Mesenchymal stem cell (in vitro differentiated cells and primary cell): ENCODE measurements around the gene ESPN.
A peak's percentile ranks its signal among the peaks of the same experiment; 100 is the strongest.
"Not testable (repeated sequence)": the region's sequence is repeated elsewhere in the genome, so short reads cannot be mapped to it uniquely, and the experiment has no call there.

Experiments
- DNase-seq: peaks from one replicate; pipeline ENCODE4 v3.0.0-alpha.2; 2013
- H2AFZ ChIP-seq: one replicate; pipeline ENCODE4 v1.6.1; 2013; ENCODE audit warnings: low read depth, mild to moderate bottlenecking, control low read depth, inconsistent platforms, low read length, moderate library complexity
- H2AK5ac ChIP-seq: 2 replicates; pipeline ENCODE4 v1.6.1; 2013; ENCODE audit warnings: low read length, moderate library complexity, mild to moderate bottlenecking, inconsistent platforms; ENCODE audit not compliant: severe bottlenecking
- H2BK120ac ChIP-seq: one replicate; pipeline ENCODE4 v1.6.1; 2013; ENCODE audit warnings: low read depth, mild to moderate bottlenecking, inconsistent platforms, low read length, moderate library complexity
- H2BK12ac ChIP-seq, 2 experiments: one replicate each; pipeline ENCODE4 v1.6.1; 2013; ENCODE audit warnings: inconsistent platforms in 2 of 2, low read length in 2 of 2, mild to moderate bottlenecking in 2 of 2, moderate library complexity in 2 of 2, control low read depth in 1 of 2
- H2BK15ac ChIP-seq: one replicate; pipeline ENCODE4 v1.6.1; 2013; ENCODE audit warnings: mild to moderate bottlenecking, low read depth, inconsistent platforms; ENCODE audit not compliant: poor library complexity, severe bottlenecking
- H2BK5ac ChIP-seq: 2 replicates; pipeline ENCODE4 v1.6.1; 2013; ENCODE audit warnings: low read depth, mild to moderate bottlenecking, low read length, control low read depth, inconsistent platforms; ENCODE audit not compliant: poor library complexity, severe bottlenecking
- H3K14ac ChIP-seq, 2 experiments: one replicate each; pipeline ENCODE4 v1.6.1; 2013; ENCODE audit warnings: inconsistent platforms in 2 of 2, low read length in 2 of 2, control low read depth in 1 of 2, mild to moderate bottlenecking in 1 of 2, moderate library complexity in 1 of 2
- H3K18ac ChIP-seq, 2 experiments: one replicate each; pipeline ENCODE4 v1.6.1; 2013; ENCODE audit warnings: inconsistent platforms in 2 of 2, low read length in 2 of 2, control low read depth in 1 of 2, low read depth in 1 of 2, mild to moderate bottlenecking in 1 of 2
- H3K23ac ChIP-seq, 2 experiments: one replicate each; pipeline ENCODE4 v1.6.1; 2013; ENCODE audit warnings: inconsistent platforms in 2 of 2, low read length in 2 of 2, mild to moderate bottlenecking in 2 of 2, moderate library complexity in 2 of 2, control low read depth in 1 of 2
- H3K27ac ChIP-seq: 2 replicates; pipeline ENCODE4 v1.5.1; 2013; ENCODE audit warnings: mild to moderate bottlenecking, moderate library complexity, low read length, control low read depth, inconsistent platforms; ENCODE audit not compliant: poor library complexity, severe bottlenecking
- H3K27me3 ChIP-seq, 2 experiments: 2 replicates each; pipeline versions ENCODE4 v1.6.1 to v1.7.0; 2013; ENCODE audit warnings: low read length in 2 of 2, mild to moderate bottlenecking in 2 of 2, moderate library complexity in 2 of 2, control low read depth in 1 of 2, inconsistent platforms in 1 of 2; ENCODE audit not compliant: control insufficient read depth in 1 of 2, insufficient read depth in 1 of 2
- H3K36me3 ChIP-seq, 2 experiments: 2 replicates each; pipeline versions ENCODE4 v1.6.1 to v1.7.0; 2013; ENCODE audit warnings: low read length in 2 of 2, control low read depth in 1 of 2, inconsistent platforms in 1 of 2, low read depth in 1 of 2, mild to moderate bottlenecking in 1 of 2; ENCODE audit not compliant: insufficient read depth in 2 of 2, control insufficient read depth in 1 of 2
- H3K4ac ChIP-seq, 2 experiments: one replicate each; pipeline ENCODE4 v1.6.1; 2013; ENCODE audit warnings: inconsistent platforms in 2 of 2, low read length in 2 of 2, mild to moderate bottlenecking in 2 of 2, moderate library complexity in 2 of 2, control low read depth in 1 of 2, low read depth in 1 of 2
- H3K4me1 ChIP-seq: 2 replicates; pipeline ENCODE4 v1.6.1; 2013; ENCODE audit warnings: low read depth, low read length, control low read depth; ENCODE audit not compliant: control insufficient read depth, insufficient read depth
- H3K4me2 ChIP-seq: 2 replicates; pipeline ENCODE4 v1.6.1; 2013; ENCODE audit warnings: low read length, mild to moderate bottlenecking, inconsistent platforms; ENCODE audit not compliant: poor library complexity, severe bottlenecking
- H3K4me3 ChIP-seq, 2 experiments: 2 replicates each; pipeline versions ENCODE4 v1.5.1 to v1.7.0; 2013; ENCODE audit warnings: low read length in 2 of 2, mild to moderate bottlenecking in 2 of 2, control low read depth in 1 of 2, low read depth in 1 of 2; ENCODE audit not compliant: insufficient read depth in 1 of 2
- H3K79me1 ChIP-seq: replicated peaks from 2 replicates; pipeline ENCODE4 v1.6.1; 2013; ENCODE audit warnings: mild to moderate bottlenecking, control low read depth, low read length, inconsistent platforms; ENCODE audit not compliant: poor library complexity, severe bottlenecking
- H3K9ac ChIP-seq: 2 replicates; pipeline ENCODE4 v1.7.0; 2013; ENCODE audit warnings: mild to moderate bottlenecking, low read length, moderate library complexity
- H3K9me3 ChIP-seq: 2 replicates; pipeline ENCODE4 v1.7.0; 2013; ENCODE audit warnings: mild to moderate bottlenecking, low read length; ENCODE audit not compliant: control insufficient read depth
- H4K8ac ChIP-seq: one replicate; pipeline ENCODE4 v1.6.1; 2013; ENCODE audit warnings: inconsistent platforms, mild to moderate bottlenecking, low read length, moderate library complexity
- H4K91ac ChIP-seq: one replicate; pipeline ENCODE4 v1.6.1; 2013; ENCODE audit warnings: mild to moderate bottlenecking, low read length, inconsistent platforms
- WGBS: methylation state at CpG from one replicate; pipeline ENCODE4 v1.1.7; 2013; ENCODE audit warnings: mixed read lengths; 5-methylcytosine and 5-hydroxymethylcytosine counted together

Gene ESPN

GRCh38 chr1:6429660-6430411 is 5.3 kb downstream of the ESPN start:
- DNase-seq, H2BK120ac ChIP-seq, H3K36me3 ChIP-seq, H3K9ac ChIP-seq, H3K4ac ChIP-seq, H3K18ac ChIP-seq, H3K79me1 ChIP-seq, H2BK12ac ChIP-seq, H3K14ac ChIP-seq, H3K23ac ChIP-seq, H2BK5ac ChIP-seq, H3K27ac ChIP-seq, H3K9me3 ChIP-seq, H2AK5ac ChIP-seq, H2AFZ ChIP-seq, H4K8ac ChIP-seq, H2BK15ac ChIP-seq, H3K4me3 ChIP-seq, H4K91ac ChIP-seq: not testable (repeated sequence)
- Histone ChIP-seq H3K4me1 (peaks cover 22% of the 10 kb centered on the region), H3K4me2 (peak overlapping the region; percentile 45), H3K27me3 (peaks cover 73 to 75% of the 10 kb centered on the region in 2 experiments)
- WGBS: 60% methylated on average over 19 of the region's 19 CpGs

GRCh38 chr1:6431645-6432579 is 7.3 kb downstream of the ESPN start:
- H2BK120ac ChIP-seq, H3K4me3 ChIP-seq, H3K4me2 ChIP-seq, H4K8ac ChIP-seq, H3K14ac ChIP-seq, H3K36me3 ChIP-seq, H4K91ac ChIP-seq, H2BK12ac ChIP-seq, H2BK15ac ChIP-seq, DNase-seq, H2AK5ac ChIP-seq, H3K9me3 ChIP-seq, H3K4ac ChIP-seq, H3K79me1 ChIP-seq, H2AFZ ChIP-seq, H2BK5ac ChIP-seq, H3K27ac ChIP-seq, H3K9ac ChIP-seq, H3K18ac ChIP-seq: not testable (repeated sequence)
- peak overlapping the region in 1 of 2 experiments; percentile 78 for H3K23ac ChIP-seq
- H3K27me3 ChIP-seq: peaks cover 61 to 64% of the 10 kb centered on the region in 2 experiments
- peaks cover 19% of the 10 kb centered on the region for H3K4me1 ChIP-seq
- 56% methylated on average over 10 of the region's 13 CpGs for WGBS

- H3K4me3 ChIP-seq: no peak overlapping the region
- H3K4ac ChIP-seq: no peak overlapping the region
- no peak overlapping the region for H4K91ac ChIP-seq
- H3K9me3 ChIP-seq: no peaks in the 10 kb centered on the region
- no peak overlapping the region for H3K23ac ChIP-seq
- no peak overlapping the region for H2AK5ac ChIP-seq
- H3K79me1 ChIP-seq: no peaks in the 10 kb centered on the region
- no peak overlapping the region for H3K27ac ChIP-seq
- H2BK15ac ChIP-seq: no peak overlapping the region
- no peak for DNase-seq
- no peak overlapping the region for H2BK12ac ChIP-seq
- no peak overlapping the region for H4K8ac ChIP-seq
- no peak overlapping the region for H2BK120ac ChIP-seq
- WGBS: 64% methylated on average over 5 of the region's 5 CpGs
- no peak overlapping the region for H3K4me2 ChIP-seq
- H3K18ac ChIP-seq: no peak overlapping the region
- H3K27me3 ChIP-seq: peaks cover 53 to 63% of the 10 kb centered on the region in 2 experiments
- no peaks in the 10 kb centered on the region for H3K36me3 ChIP-seq
- H2AFZ ChIP-seq: no peak overlapping the region
- H3K14ac ChIP-seq: no peak overlapping the region
- peaks cover 23% of the 10 kb centered on the region for H3K4me1 ChIP-seq
- no peak overlapping the region for H3K9ac ChIP-seq
- H2BK5ac ChIP-seq: no peak overlapping the region
These were observed 9.6 kb downstream of the ESPN start for GRCh38 chr1:6434186-6434585.

GRCh38 chr1:6435129-6435528 is 10.6 kb downstream of the ESPN start:
- Histone ChIP-seq H3K23ac (no peak overlapping the region), H2AK5ac (no peak overlapping the region), H3K4ac (no peak overlapping the region), H3K4me3 (no peak overlapping the region), H3K14ac (no peak overlapping the region), H3K18ac (no peak overlapping the region), H4K8ac (no peak overlapping the region), H3K4me2 (no peak overlapping the region), H3K27ac (no peak overlapping the region), H2BK15ac (no peak overlapping the region), H3K9ac (no peak overlapping the region), H3K79me1 (no peaks in the 10 kb centered on the region), H3K36me3 (no peaks in the 10 kb centered on the region), H4K91ac (no peak overlapping the region), H2BK12ac (no peak overlapping the region), H2AFZ (no peak overlapping the region), H2BK5ac (no peak overlapping the region), H3K9me3 (no peaks in the 10 kb centered on the region), H3K27me3 (peaks cover 44 to 57% of the 10 kb centered on the region in 2 experiments), H3K4me1 (peaks cover 20% of the 10 kb centered on the region), H2BK120ac (no peak overlapping the region)
- no peak for DNase-seq
- 94% methylated on average over 12 of the region's 15 CpGs for WGBS
